ENCODE data around the gene RALGPS2. TPM values are rescaled to one million over a fixed set of nuclear protein-coding genes. Genes with fewer than 3 reads are reported as not detected.
"Not testable (repeated sequence)": the region's sequence is repeated elsewhere in the genome, so short reads cannot be mapped to it uniquely, and the experiment has no call there.

The RALGPS2 gene
- total RNA-seq, 2 experiments from 2014 or later = 1.3 to 1.9 TPM

DNA sequence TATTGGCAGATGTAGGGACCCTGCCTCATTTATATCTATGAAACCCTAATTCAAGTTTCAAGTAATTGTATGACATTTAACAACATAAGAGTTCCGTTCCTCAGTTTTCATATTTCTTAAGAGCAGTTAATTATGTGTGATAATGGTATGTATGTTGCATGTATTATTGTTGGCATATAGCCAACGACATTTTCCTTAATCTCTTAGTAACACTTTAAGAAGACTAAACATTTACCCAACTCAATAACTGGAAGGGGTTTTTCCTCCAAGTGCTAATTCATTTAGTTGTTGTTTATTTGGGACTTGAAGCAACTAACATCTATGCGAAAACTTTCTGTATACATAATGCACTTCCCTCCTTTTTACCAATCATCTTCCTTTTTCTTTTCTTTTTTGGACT, 1.5 kb upstream of the RALGPS2 start:
- CTCF ChIA-PET = no interaction called here
- POLR2A ChIA-PET = no interaction called here

DNA sequence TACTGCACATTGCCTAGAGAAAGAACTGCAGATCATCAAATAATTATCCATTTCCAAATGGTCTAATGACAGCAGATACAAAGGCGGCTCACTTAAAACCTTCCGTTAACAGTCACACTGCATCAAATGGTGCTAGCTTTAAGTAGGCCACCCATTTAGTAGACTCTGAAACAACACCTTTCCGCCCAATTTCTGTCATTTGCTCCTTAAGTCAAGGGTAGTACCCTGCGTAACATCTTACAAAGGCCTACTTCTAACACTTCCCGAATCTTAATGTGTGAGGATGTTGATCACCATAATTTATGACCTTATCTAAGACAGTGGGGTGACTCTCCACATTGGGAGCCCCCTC, 692 bp upstream of the RALGPS2 start:
- ChIA-PET CTCF (no interaction called here), POLR2A (no interaction called here)

DNA sequence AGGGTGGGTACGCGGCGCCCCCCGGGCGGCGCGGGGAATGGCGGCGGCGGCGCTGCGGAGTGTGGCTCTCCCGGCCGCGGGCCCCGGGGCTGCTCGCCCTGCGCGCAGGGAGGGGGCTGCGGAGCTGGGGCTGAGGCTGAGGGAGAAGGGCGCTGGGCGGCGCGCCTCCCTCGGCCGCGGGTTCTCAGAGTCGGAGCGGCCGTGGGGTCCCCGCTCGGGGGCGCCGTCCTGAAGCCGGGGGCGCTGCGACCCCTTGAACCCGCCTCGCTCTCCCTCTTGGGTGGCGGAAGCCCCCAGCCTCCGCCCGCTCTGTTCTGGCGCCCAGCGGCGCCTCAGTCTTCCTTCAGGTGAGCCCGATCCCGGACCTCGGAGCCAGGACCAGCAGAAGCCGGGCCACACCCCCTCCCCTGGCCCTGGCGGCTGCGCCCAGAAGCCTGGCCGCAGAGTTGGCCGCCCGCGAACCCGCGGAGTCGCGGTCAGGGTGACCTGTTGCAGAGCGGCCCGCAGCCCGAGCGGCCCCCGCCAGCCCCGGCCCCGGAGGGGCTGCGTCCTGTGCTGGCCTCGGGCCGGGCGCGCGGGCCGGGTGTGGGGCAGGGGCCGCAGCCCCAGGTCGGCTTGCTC, 532 bp downstream of the RALGPS2 start:
- ChIA-PET POLR2A (interaction anchor here (0.9 kb wide), 1 partner anchor 279 kb away, joined by 5 read pairs; no protein-coding TSS in a partner anchor), CTCF (no interaction called here)

DNA sequence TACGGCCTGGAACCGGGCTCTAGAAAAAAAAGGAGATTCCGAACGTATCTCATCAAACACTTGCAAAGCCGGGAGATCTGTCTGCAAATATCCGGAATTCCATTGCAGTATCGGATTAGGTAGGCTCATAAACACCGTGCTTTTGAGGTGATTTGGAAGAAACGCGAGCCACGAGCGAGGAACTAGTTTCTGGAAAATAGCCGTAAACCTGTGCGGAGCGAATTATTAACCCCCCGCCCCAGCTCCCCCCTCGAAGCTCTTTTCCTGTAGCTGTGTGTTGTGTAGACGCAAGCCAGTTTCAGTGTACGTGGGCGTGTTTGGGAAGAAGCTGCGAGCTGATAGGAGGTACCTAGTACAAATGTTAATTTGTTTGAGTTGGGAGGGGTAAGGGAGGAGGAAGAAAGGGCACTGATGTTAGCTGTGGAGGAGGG, 1.1 kb downstream of the RALGPS2 start:
- ChIA-PET POLR2A (no interaction called here), CTCF (interaction anchor here (0.6 kb wide), 1 partner anchor 274 kb away, joined by 4 read pairs; no protein-coding TSS in a partner anchor)

DNA sequence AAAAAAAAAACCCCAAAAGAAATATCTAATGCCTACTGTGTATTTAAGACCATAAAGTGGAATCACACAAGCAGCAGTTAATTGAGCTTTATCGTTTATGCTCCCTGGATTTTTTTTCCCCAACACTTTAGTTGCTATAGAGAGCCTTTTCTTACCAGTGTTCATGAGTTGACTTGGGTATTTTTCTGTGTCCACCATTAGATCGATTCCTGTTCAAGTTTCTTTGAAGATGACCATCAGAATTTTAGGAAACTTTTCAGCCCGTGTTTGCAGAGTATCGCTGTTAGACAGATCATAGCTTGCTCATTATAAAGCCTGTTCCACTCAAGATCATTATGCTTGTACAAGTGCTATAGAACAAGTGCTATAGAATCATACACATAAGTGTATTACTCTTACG, 1.5 kb downstream of the RALGPS2 start:
- ChIA-PET CTCF (interaction anchor here (0.6 kb wide), 1 partner anchor 274 kb away, joined by 4 read pairs; no protein-coding TSS in a partner anchor), POLR2A (interaction anchor here (0.7 kb wide), 1 partner anchor 30 kb away, joined by 6 read pairs; no protein-coding TSS in a partner anchor)

DNA sequence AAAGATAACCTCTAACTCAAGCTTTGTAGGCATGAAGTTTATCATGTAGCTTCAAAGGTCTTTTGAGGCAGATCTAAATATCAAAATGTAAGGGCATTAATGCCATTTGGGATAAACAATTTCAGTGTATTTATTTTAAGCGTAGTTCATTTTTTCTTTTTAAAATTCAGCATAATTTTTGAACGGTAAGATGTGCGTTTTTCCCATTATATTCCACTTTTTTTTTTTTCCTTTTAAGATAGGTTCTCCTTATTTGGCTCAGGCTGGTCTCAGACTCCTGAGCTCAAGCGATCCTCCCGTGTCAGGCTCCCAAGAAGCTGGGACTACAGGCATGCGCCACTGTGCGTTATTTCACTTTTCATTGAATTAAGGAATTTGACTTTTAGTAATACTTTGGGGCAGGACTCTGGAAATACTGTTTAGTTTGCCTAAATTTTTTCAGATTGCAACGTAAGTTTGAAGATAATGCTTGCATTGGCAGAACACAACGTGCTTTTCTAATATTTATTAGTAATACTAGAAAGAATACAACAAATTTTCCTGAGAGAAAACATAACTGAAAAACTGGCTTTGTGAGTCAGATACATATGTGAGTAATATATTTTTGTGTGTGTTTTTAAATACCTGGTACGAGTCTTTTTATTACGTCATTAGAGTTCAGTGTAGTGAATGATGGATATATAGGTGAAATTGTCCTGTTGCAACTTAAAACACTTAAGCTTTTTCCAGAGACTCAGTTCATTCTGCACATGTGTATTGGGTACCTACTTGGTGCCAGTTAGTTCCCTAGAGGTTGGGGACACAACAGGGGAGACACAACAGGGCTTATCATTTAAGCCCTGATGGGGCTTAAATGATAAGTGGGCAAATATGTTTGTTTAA, 2.2 kb downstream of the RALGPS2 start:
- CTCF ChIA-PET = no interaction called here
- POLR2A ChIA-PET = interaction anchor here (0.7 kb wide), 1 partner anchor 29 kb away, joined by 6 read pairs; no protein-coding TSS in a partner anchor

DNA sequence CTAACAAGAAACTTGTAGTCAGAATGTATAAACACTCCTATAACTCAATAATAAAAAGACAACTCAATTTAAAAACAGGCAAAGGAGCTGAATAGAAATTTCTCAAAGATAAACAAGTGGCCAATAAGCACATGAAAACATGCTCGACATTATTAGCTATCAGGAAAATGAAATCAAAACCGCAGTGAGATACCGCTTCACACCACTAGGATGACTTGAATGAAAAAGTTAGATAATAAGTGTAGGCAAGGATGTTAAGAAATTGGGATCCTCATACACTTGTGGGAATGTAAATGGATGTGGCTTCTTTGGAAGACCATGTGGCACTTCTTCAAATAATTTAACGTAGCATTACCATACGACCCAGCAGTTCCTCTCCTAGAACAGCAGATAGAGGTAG, 8.9 kb downstream of the RALGPS2 start:
- CTCF ChIA-PET = no interaction called here
- POLR2A ChIA-PET = no interaction called here

DNA sequence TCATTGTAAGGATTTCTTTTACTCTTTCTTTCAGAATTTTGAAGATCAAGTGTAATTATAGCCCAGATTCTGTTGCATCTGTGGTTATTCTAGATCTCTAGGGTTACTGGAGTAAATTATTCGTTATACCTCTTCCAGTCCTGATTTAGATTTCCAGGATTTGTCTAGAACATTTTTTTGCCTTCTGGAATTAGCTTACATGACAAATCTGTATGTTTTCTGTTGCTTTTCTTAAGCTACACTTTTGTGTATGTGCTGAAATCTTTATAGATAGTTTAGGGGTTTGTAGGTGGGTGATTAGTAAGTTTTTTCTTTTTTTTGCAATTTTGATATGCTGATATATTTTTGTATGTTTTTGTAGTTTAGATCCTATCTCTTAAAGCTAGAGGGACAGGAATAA, 13.7 kb downstream of the RALGPS2 start:
- POLR2A ChIA-PET = no interaction called here
- CTCF ChIA-PET = no interaction called here

DNA sequence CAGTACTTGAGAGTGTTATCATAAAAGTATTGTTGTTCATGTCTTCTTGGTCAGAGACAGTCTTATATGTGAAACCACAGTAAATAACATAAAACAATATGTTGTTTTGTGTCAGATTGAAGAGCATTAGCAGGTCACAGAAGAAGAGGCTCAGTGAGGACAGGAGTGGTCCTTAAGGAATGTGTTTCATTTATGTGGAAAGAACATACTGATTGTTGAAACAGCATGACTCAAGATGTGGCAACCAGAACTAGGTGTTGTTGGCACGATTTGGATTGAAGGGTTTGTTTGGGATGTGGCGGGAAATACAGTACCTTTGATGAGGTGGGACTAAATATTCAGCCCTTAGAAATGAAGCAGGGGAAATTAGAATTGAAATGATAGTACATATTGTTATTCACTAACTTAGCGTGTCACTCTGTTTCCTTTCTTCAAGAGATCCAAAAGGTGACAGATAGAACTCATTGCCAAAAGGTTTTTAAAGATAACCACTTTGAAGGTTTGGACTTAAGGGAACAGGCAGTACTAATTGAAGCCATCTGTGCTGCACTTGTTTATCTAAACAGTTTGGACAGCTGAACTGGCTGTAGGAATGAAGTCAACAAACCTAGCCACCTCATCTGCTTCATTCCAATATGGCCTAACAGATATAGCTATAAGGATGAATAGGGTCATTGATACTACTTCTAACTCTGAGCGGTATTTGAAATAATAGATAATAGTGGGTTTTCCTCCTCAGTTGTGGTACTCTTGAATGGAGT, 14.4 kb downstream of the RALGPS2 start:
- POLR2A ChIA-PET = no interaction called here
- CTCF ChIA-PET = no interaction called here

DNA sequence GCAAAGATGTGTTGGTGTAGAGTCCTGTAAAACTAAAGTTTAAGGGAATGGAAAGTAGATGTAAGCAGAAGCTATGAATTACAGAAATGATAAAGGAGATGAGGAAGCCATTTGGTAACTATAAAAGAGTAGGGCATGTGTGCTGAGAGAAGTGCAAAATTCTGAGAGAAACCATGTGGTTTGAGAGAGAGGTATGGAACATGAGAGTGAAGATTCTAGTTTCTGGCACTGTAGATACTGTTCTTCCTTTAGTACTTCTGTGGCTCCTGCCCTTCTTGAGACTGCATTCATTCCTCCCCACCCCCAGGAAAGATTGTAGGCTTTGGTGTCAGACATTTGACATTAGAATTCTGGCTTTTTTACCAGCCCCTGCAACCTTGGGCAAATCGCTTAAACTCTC, 15.4 kb downstream of the RALGPS2 start:
- POLR2A ChIA-PET = no interaction called here
- CTCF ChIA-PET = no interaction called here

DNA sequence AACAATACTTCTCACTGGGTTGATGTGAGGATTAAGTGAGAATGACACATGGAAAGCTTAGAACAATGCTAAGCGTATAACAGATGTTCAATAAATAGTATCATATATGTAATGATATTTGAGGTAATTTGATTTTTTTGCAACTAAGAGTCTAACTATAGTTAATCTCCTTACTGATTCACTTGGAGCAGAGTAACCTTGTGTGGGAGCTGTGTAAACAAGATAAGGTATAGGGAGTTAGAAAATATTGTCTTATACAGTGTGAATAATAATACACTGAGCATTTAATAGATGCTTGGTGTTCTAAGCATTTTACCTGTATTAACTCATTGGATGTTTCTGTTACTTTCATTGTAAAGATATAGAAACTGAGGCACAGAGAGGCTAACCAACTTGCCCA, 15.9 kb downstream of the RALGPS2 start:
- CTCF ChIA-PET = no interaction called here
- POLR2A ChIA-PET = no interaction called here

DNA sequence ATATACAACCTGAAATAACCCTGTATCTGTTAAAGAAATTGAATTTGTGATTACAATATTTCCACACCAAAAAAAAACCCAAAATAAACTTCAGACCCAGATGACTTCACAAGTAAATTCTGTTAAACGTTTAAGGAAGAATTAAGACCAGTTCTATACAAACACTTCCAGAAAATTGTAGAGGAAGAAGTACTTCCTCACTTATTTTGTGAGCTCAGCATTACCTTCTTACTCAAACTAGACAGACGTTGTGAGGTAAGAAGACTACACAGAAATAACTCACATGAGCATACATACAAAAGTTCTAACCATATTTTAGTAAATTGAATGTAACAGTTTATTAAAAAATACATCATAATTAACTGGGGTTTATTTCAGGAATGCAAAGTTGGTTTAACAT, 18.8 kb downstream of the RALGPS2 start:
- ChIA-PET POLR2A (no interaction called here), CTCF (no interaction called here)

DNA sequence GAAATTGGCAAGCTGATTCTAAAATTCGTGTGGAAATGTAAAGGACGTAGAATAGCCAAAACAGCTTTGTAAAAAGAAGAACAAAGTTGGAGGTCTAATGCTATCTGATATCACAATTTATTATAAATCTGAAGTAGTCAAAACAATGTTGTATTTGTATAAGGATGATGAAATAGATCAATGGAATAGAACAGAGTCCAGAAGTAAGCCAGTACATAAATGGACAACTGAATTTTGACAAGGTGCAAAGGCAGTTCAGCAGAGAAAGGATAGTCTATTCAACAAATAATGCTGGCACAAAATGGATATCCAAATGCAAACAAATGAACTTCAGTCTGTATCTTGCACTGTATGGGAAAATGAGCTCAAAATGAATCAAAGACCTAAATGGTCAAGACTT, 20.2 kb downstream of the RALGPS2 start:
- POLR2A ChIA-PET = no interaction called here
- CTCF ChIA-PET = no interaction called here

DNA sequence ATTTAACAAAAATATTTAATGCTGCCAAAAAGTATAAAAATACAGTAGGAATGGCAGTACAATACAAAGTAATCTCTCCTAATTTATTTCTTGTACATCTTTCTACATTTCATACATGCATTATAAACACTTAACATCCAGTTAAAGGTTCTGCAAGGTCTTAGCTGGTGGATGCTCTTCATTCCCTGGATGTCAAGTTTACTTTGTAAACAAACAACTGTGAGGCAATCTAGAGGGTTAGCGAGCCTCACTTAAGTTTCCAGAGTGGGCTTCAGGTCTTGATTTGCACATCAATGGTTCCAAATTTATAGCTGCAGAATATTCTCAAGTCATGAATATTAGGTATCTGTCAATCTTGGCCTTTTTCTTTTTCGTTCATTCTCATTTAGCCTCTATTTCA, 21.3 kb downstream of the RALGPS2 start:
- CTCF ChIA-PET = no interaction called here
- POLR2A ChIA-PET = no interaction called here

DNA sequence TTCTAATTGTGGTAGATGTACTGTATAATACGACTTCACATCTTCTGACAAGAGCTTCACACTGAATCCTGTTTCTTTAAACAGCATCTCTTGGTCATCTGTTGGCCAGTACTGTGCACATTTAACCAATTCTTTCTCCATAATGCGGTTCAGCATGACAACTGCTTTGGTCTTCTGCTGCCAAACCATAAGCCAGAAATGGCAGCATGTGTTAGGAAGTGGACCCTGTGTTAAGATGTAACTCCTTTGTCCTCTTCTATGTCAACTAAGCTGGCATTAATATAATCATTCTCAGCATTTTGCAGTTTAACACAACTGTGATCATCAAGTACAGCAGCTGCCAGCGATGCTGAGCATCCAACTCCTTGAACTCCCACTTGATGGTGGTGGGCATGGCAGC, 22.3 kb downstream of the RALGPS2 start:
- POLR2A ChIA-PET, CTCF ChIA-PET: not testable (repeated sequence)

DNA sequence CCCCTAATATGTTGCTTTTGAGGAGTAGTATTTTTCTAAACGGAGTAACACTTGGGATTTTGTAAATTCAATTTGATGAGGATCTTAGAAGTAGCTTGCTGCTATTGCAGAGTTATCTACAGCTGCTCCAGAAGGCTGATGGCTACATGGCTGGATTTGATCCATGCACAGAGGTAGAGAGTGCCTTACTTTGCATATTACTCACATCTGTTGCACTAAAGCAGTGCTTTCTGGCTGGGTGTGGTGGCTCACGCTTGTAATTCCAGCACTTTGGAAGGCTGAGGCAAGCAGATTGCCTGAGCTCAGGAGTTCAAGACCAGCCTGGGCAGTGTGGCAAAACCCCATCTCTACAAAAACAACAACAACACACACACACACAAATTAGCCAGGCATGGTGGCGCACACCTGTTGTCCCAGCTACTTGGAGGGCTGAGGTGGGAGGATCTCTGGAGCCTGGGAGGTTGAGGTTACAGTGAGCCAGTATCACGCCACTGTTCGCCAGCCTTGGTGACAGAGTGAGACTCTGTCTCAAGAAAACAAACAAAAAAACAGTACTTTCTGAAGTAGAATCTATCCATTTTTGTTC, 24.6 kb downstream of the RALGPS2 start:
- POLR2A ChIA-PET = no interaction called here
- CTCF ChIA-PET = no interaction called here

DNA sequence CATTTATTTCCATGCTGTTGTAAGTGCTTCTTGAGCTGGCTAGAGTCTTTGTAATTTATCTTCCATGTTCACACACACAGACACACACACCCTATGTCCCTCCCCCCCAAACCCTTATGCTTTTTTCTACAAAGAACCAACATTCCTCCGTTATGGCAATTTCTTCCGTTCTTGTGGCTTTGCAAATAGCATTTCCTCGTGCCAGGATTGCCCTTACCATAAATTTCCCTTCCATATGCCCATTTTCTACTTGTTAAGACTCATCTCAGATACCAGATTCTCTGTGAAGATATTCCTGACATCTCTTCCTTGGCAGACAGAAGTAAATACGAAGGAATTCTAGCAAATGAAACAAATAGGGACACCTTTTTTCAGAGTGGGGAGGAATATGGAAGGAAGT, 26.0 kb downstream of the RALGPS2 start:
- CTCF ChIA-PET = interaction anchor here (1.3 kb wide), 1 partner anchor 218 kb away, joined by 3 read pairs; no protein-coding TSS in a partner anchor

DNA sequence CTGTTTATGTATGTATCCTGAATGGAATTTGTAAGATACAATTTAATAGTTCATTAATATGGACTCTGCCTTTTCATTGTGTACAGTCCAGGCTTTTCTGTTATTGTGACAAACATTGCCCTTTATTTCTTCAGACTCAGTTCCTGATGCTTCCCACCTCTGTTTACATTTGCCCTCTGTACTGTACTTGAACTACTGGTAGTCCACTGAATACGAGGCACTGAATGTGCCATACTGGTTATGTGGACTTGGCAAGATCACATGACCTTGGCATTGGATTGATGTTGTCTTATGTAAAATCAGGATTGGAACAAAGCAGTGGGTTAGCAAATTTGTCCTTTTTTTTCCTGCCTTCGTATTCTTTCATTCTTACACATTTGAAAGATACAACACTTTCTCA, 27.8 kb downstream of the RALGPS2 start:
- POLR2A ChIA-PET = no interaction called here
- CTCF ChIA-PET = interaction anchor here (0.9 to 1.8 kb wide), 2 partner anchors 21 to 210 kb away, joined by 4 to 8 read pairs; no protein-coding TSS in a partner anchor

More for the DNA sequence above, 26.0 kb downstream of the RALGPS2 start:
- POLR2A ChIA-PET = no interaction called here

DNA sequence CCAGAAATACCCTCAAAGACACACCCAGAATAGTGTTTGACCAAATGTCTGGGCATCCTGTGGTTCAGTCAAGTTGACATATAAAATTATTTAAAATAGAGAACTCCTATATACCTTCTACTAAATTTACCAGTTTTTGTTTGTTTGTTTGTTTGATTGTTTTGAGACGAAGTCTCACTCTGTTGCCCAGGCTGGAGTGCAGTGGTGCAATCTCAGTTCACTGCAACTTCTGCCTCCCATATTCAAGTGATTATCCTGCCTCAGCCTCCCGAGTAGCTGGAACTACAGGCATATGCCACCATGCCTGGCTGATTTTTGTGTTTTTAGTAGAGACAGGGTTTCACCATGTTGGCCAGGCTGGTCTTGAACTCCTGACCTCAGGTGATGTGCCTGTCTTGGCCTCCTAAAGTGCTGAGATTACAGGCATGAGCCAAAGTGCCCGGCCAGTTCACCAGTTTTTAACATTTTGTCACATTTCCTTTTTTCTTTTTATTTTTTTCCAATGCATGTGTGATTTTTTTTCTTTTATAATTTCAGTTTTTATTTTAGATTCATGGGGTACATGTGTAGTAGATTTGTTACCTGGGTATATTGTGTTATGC, 29.7 kb downstream of the RALGPS2 start:
- CTCF ChIA-PET = interaction anchor here (1.7 to 1.8 kb wide), 2 partner anchors 208 to 212 kb away, joined by 3 to 8 read pairs; no protein-coding TSS in a partner anchor
- POLR2A ChIA-PET = not testable (repeated sequence)

DNA sequence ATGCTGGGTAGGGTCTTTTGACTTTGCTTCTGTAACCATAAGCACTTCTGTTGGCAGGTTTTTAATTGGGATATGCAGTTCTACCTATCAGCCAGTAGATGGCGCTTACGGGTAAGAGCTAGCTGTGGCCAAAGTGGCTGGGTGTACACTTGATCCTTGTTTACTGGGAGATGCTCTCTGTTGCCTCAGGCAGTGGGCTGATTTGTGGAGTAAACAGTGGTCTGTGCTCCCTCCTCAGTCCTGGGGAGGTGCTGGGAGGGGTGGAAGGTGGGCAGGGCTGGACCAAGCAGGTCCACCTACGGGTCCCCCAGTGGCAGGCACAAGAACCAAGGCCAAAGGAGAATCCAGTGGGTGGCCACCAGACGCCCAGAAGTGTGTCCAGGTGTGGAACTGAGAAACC, 43.4 kb downstream of the RALGPS2 start:
- POLR2A ChIA-PET = no interaction called here
- CTCF ChIA-PET = interaction anchor here (0.5 to 1.6 kb wide), 3 partner anchors 202 to 234 kb away, joined by 3 to 7 read pairs (median 4); no protein-coding TSS in a partner anchor

Measured in activated CD8-positive, alpha-beta memory T cell treated with anti-CD3 and anti-CD28 coated beads for 36 hours (primary cell).